DND-41 (cell line): Measurements from ENCODE around the gene DPYSL3.

Experiments used
- ATAC-seq: fragments of 200-7000 bp; cut with Tn5 transposase; 3 replicates; pipeline ENCODE4 v1.9.1; 2021; ENCODE audit warnings: low read depth; ENCODE audit not compliant: insufficient read depth
- DNase-seq: peaks from one replicate; pipeline ENCODE4 v3.0.0-alpha.2; 2020
- H2AFZ ChIP-seq: 2 replicates; pipeline ENCODE4 v1.6.0; 2012; ENCODE audit warnings: low read depth, low read length
- H3K27ac ChIP-seq: 2 replicates; pipeline ENCODE4 v1.5.1; 2012; ENCODE audit warnings: low read length, inconsistent platforms
- H3K27me3 ChIP-seq: fragments of 200-600 bp; sonication (generic); 2 replicates; pipeline ENCODE4 v1.6.0; 2012; ENCODE audit warnings: low read length, mild to moderate bottlenecking, inconsistent platforms; ENCODE audit not compliant: insufficient read depth, poor library complexity
- H3K36me3 ChIP-seq: 2 replicates; pipeline ENCODE4 v1.5.1; 2012; ENCODE audit warnings: low read length, inconsistent platforms; ENCODE audit not compliant: insufficient read depth
- H3K4me1 ChIP-seq: 2 replicates; pipeline ENCODE4 v1.5.1; 2012; ENCODE audit warnings: mild to moderate bottlenecking, low read length; ENCODE audit not compliant: insufficient read depth
- H3K4me2 ChIP-seq: 2 replicates; pipeline ENCODE4 v1.6.0; 2012; ENCODE audit warnings: mild to moderate bottlenecking, moderate library complexity, low read length, inconsistent platforms; ENCODE audit not compliant: insufficient read depth
- H3K4me3 ChIP-seq, 2 experiments: fragments of 200-600 bp in 1 of 2; shearing (Covaris generic) in 1 of 2; 2 replicates each; pipeline ENCODE4 v1.5.1; 2012 to 2016; ENCODE audit warnings: inconsistent platforms in 2 of 2, low read length in 2 of 2, mild to moderate bottlenecking in 2 of 2, low read depth in 1 of 2, moderate library complexity in 1 of 2
- H3K79me2 ChIP-seq: 2 replicates; pipeline ENCODE4 v1.6.0; 2012; ENCODE audit warnings: low read length, inconsistent platforms; ENCODE audit not compliant: insufficient read depth
- H3K9ac ChIP-seq: 2 replicates; pipeline ENCODE4 v1.6.0; 2012; ENCODE audit warnings: low read depth, mild to moderate bottlenecking, inconsistent platforms, low read length, moderate library complexity
- H3K9me3 ChIP-seq: 2 replicates; pipeline ENCODE4 v1.5.1; 2012; ENCODE audit warnings: low read length, moderate library complexity, mild to moderate bottlenecking, inconsistent platforms; ENCODE audit not compliant: insufficient read depth, severe bottlenecking
- H4K20me1 ChIP-seq: 2 replicates; pipeline ENCODE4 v1.6.0; 2012; ENCODE audit warnings: low read length; ENCODE audit not compliant: insufficient read depth
- EZH2 ChIP-seq: IDR thresholded peaks from 3 replicates; pipeline ENCODE4 v1.6.1; 2012; ENCODE audit warnings: borderline replicate concordance, low read depth, mild to moderate bottlenecking, moderate library complexity, low read length, inconsistent platforms; ENCODE audit not compliant: severe bottlenecking
- TF ChIP-seq, protein P1 (sequence below): IDR thresholded peaks from 2 replicates; pipeline ENCODE4 v1.5.1; 2012; ENCODE audit warnings: borderline replicate concordance, low read length, moderate library complexity, mild to moderate bottlenecking; ENCODE audit not compliant: poor library complexity, severe bottlenecking; ENCODE audit errors: extremely low read depth

The DPYSL3 gene

DNA sequence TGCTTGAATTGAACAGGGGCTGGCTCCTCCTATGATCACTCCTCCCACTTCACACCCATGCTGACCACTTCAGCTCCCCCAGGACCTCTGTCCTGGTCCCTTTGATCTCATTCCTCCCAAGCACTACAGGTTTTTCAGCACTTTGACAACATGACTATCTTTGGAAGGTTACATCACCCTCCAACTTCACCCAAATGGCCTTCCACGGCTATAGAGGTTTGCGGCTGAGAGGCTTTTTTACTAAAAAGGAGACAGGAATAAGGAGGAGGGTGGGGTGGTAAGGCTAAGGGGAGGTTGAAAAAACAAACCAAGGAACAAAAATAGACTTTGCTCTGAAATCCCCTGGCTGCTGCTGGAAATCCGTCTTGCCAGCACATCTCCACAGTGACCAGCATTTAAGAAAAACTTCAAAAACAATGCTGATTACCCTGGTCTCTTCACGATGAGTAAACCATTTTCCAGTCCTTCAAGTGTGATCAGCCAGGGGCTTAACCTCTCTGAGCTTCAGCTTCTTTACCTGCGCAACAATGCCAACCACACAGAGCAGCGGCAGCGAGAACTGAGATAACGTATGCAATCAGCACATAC is 102.7 kb downstream of the DPYSL3 start:
- Histone ChIP-seq H3K79me2 (no peaks in the 10 kb centered on the region), H3K27ac (no peak overlapping the region), H3K4me2 (no peak overlapping the region), H3K4me1 (no peaks in the 10 kb centered on the region), H3K9me3 (no peaks in the 10 kb centered on the region), H3K36me3 (no peaks in the 10 kb centered on the region), H2AFZ (no peak overlapping the region), H3K4me3 (no peak overlapping the region), H3K9ac (no peak overlapping the region), H4K20me1 (no peaks in the 10 kb centered on the region), H3K27me3 (no peaks in the 10 kb centered on the region)
- TF ChIP-seq, protein P1, sequence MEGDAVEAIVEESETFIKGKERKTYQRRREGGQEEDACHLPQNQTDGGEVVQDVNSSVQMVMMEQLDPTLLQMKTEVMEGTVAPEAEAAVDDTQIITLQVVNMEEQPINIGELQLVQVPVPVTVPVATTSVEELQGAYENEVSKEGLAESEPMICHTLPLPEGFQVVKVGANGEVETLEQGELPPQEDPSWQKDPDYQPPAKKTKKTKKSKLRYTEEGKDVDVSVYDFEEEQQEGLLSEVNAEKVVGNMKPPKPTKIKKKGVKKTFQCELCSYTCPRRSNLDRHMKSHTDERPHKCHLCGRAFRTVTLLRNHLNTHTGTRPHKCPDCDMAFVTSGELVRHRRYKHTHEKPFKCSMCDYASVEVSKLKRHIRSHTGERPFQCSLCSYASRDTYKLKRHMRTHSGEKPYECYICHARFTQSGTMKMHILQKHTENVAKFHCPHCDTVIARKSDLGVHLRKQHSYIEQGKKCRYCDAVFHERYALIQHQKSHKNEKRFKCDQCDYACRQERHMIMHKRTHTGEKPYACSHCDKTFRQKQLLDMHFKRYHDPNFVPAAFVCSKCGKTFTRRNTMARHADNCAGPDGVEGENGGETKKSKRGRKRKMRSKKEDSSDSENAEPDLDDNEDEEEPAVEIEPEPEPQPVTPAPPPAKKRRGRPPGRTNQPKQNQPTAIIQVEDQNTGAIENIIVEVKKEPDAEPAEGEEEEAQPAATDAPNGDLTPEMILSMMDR = no peak
- ATAC-seq (no peak), DNase-seq (no peak)

- Histone ChIP-seq H3K27me3 (no peaks in the 10 kb centered on the region), H3K9me3 (no peaks in the 10 kb centered on the region)
Observed at GRCh38 chr5:147406636-147407035, 103.2 kb downstream of the DPYSL3 start.

GRCh38 chr5:147404706-147405105 is 105.2 kb downstream of the DPYSL3 start:
- Histone ChIP-seq H3K9me3 (no peaks in the 10 kb centered on the region), H3K4me3 (no peak overlapping the region), H3K4me1 (no peaks in the 10 kb centered on the region), H3K79me2 (no peaks in the 10 kb centered on the region), H3K27ac (no peak overlapping the region), H3K9ac (no peak overlapping the region), H3K36me3 (no peaks in the 10 kb centered on the region), H3K4me2 (no peak overlapping the region), H4K20me1 (no peaks in the 10 kb centered on the region), H3K27me3 (no peaks in the 10 kb centered on the region), H2AFZ (no peak overlapping the region)
- TF ChIP-seq EZH2 = no peak
- TF ChIP-seq, protein P1 = no peak
- DNase-seq = no peak
- no peak for ATAC-seq

More at GRCh38 chr5:147406636-147407035, 103.2 kb downstream of the DPYSL3 start:
- no peaks in the 10 kb centered on the region for H3K36me3 ChIP-seq
- no peaks in the 10 kb centered on the region for H3K4me1 ChIP-seq
- H3K4me2 ChIP-seq = no peak overlapping the region
- H3K79me2 ChIP-seq = no peaks in the 10 kb centered on the region
- DNase-seq (no peak), ATAC-seq (no peak)
- TF ChIP-seq EZH2 = no peak
- TF ChIP-seq, protein P1 = no peak
- no peak overlapping the region for H3K4me3 ChIP-seq
- H2AFZ ChIP-seq = no peak overlapping the region
- no peak overlapping the region for H3K9ac ChIP-seq
- no peaks in the 10 kb centered on the region for H4K20me1 ChIP-seq
- H3K27ac ChIP-seq = no peak overlapping the region
